Left ventricle myocardium inferior (tissue), 1 donor: ENCODE results near the gene KANSL1. TPM values are rescaled to one million over a fixed set of nuclear protein-coding genes. Genes with fewer than 3 reads are reported as not detected.

Experiments used
- DNase-seq: peaks from one replicate; pipeline ENCODE4 v3.0.0-alpha.2; 2020
- H3K27ac ChIP-seq: fragments of 200-600 bp; replicated peaks from 2 replicates; pipeline ENCODE4 v1.8.0; 2021
- H3K27me3 ChIP-seq: fragments of 200-600 bp; 2 replicates; pipeline ENCODE4 v1.8.0; 2021; ENCODE audit warnings: low read depth
- H3K36me3 ChIP-seq: fragments of 200-600 bp; 2 replicates; pipeline ENCODE4 v1.8.0; 2021
- H3K4me1 ChIP-seq: fragments of 200-600 bp; 2 replicates; pipeline ENCODE4 v1.8.0; 2021
- H3K4me3 ChIP-seq: fragments of 200-600 bp; 2 replicates; pipeline ENCODE4 v1.8.0; 2021; ENCODE audit warnings: mild to moderate bottlenecking, moderate library complexity
- H3K9me3 ChIP-seq: fragments of 200-600 bp; replicated peaks from 2 replicates; pipeline ENCODE4 v1.8.0; 2021
- intact Hi-C: fragments of 100-400 bp; cut with micrococcal nuclease; formaldehyde crosslinking; loops from one replicate; pipeline ENCODE4 v1.11.0; 2022
- total RNA-seq: library from RNA; stranded (reverse); fragmentation: NEBNext Ultra II Directional; extraction: Animal tissue kit (Norgen Biotek cat#: 25700); gene quantifications from one replicate; pipeline ENCODE4 v1.2.1, GENCODE V29; 2021
- TF ChIP-seq, protein P1 (sequence below): fragments of 200-600 bp; IDR thresholded peaks from 2 replicates; pipeline ENCODE4 v1.8.0; 2021; ENCODE audit warnings: antibody characterized with exemption, mild to moderate bottlenecking, borderline replicate concordance
- donor health status: DM: no; HTN: yes; CAD: no; lungs with severe emphysema.

The KANSL1 gene
- total RNA-seq, 1 donor from 2014 or later, result 23.7 TPM

DNA sequence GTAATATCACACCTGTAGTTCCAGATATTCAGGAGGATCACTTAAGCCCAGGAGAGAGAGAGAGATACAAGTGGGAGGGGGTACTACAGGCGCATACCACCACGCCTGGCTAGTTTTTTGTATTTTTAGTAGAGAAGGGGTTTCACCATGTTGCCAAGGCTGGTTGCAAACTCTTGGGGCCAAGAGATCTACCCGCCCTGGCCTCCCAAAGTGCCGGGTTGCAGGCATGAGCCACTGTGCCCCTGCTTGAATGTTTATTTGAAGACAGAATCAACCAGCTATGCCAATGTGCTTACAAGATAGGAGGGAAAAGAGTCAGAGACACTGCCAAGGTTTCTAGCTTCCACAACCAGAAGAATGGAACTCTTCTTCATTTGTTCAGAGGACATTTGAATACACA, 106.4 kb downstream of the KANSL1 start:
- DNase-seq, result no peak
- H3K27ac ChIP-seq, result no peak overlapping the region
- H3K4me1 ChIP-seq, result peaks cover 69% of the 10 kb centered on the region
- H3K4me3 ChIP-seq, result no peak overlapping the region
- H3K36me3 ChIP-seq, result peaks cover 5% of the 10 kb centered on the region
- TF ChIP-seq, protein P1, sequence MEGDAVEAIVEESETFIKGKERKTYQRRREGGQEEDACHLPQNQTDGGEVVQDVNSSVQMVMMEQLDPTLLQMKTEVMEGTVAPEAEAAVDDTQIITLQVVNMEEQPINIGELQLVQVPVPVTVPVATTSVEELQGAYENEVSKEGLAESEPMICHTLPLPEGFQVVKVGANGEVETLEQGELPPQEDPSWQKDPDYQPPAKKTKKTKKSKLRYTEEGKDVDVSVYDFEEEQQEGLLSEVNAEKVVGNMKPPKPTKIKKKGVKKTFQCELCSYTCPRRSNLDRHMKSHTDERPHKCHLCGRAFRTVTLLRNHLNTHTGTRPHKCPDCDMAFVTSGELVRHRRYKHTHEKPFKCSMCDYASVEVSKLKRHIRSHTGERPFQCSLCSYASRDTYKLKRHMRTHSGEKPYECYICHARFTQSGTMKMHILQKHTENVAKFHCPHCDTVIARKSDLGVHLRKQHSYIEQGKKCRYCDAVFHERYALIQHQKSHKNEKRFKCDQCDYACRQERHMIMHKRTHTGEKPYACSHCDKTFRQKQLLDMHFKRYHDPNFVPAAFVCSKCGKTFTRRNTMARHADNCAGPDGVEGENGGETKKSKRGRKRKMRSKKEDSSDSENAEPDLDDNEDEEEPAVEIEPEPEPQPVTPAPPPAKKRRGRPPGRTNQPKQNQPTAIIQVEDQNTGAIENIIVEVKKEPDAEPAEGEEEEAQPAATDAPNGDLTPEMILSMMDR, result no peak
- H3K27me3 ChIP-seq, result no peaks in the 10 kb centered on the region
- no peaks in the 10 kb centered on the region for H3K9me3 ChIP-seq
- intact Hi-C loops, result no loop called here

DNA sequence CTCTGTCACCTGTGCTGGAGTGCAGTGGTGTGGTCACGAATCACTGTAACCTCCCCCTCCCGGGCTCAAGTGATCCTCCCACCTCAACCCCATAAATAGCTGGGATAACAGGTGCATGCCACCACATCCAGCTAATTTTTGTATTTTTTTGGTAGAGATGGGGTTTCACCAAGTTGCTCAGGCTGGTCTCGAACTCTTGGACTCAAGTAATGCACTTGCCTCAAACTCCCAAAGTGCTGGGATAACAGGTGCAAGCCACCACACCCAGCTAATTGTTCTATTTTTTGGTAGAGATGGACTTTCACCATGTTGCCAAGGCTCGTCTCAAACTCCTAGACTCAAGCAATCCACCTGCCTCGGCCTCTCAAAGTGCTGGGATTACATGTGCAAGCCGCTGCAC, 107.7 kb downstream of the KANSL1 start:
- peaks cover 8% of the 10 kb centered on the region for H3K36me3 ChIP-seq
- no peak for DNase-seq
- H3K4me3 ChIP-seq, result no peak overlapping the region
- intact Hi-C loops, result no loop called here
- H3K9me3 ChIP-seq, result no peaks in the 10 kb centered on the region
- TF ChIP-seq, protein P1, result no peak
- H3K27me3 ChIP-seq, result no peaks in the 10 kb centered on the region
- peaks cover 77% of the 10 kb centered on the region for H3K4me1 ChIP-seq
- H3K27ac ChIP-seq, result no peak overlapping the region

DNA sequence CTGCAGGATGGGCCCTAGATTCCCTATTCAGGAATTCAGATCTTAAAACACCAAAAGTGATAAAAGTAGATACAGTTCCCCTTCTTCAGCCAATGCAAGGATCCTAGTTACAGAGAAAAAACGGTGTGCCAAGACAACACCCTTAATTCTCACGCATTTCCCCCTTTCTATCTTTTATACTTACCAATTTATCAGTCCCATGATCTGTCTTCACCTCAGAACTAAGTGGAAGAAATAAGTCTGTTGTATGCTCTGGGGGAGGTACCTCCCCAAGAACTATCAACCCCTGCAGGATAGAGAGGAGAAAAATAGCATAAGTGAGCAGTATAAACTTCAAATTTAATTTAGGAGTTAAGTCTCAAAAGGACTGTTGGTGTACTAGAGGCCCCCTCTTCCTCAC, 111.0 kb downstream of the KANSL1 start:
- Histone ChIP-seq H3K27ac (no peak overlapping the region), H3K27me3 (no peaks in the 10 kb centered on the region), H3K36me3 (peaks cover 8% of the 10 kb centered on the region), H3K4me1 (peaks cover 65% of the 10 kb centered on the region), H3K9me3 (no peaks in the 10 kb centered on the region), H3K4me3 (no peak overlapping the region)
- TF ChIP-seq, protein P1, result no peak
- intact Hi-C loops, result no loop called here
- DNase-seq, result no peak

DNA sequence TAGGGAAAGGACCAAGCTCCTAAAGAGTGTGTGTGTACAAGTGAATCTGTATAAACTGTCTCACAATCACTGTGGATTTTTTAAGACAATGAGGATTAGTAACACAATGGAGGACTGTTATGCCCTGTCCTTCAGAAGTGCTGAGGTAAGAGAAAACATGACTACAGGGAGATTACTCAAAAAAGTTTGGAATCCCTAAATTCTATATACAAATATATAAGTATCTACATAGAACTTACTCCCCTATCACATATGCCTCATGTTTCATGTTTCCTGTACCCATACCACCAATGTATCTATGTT, 112.3 kb downstream of the KANSL1 start:
- H3K27ac ChIP-seq, result no peak overlapping the region
- H3K9me3 ChIP-seq, result no peaks in the 10 kb centered on the region
- DNase-seq, result no peak
- TF ChIP-seq, protein P1, result no peak
- peaks cover 58% of the 10 kb centered on the region for H3K4me1 ChIP-seq
- intact Hi-C loops, result no loop called here
- no peaks in the 10 kb centered on the region for H3K27me3 ChIP-seq
- H3K4me3 ChIP-seq, result no peak overlapping the region
- peaks cover 8% of the 10 kb centered on the region for H3K36me3 ChIP-seq

DNA sequence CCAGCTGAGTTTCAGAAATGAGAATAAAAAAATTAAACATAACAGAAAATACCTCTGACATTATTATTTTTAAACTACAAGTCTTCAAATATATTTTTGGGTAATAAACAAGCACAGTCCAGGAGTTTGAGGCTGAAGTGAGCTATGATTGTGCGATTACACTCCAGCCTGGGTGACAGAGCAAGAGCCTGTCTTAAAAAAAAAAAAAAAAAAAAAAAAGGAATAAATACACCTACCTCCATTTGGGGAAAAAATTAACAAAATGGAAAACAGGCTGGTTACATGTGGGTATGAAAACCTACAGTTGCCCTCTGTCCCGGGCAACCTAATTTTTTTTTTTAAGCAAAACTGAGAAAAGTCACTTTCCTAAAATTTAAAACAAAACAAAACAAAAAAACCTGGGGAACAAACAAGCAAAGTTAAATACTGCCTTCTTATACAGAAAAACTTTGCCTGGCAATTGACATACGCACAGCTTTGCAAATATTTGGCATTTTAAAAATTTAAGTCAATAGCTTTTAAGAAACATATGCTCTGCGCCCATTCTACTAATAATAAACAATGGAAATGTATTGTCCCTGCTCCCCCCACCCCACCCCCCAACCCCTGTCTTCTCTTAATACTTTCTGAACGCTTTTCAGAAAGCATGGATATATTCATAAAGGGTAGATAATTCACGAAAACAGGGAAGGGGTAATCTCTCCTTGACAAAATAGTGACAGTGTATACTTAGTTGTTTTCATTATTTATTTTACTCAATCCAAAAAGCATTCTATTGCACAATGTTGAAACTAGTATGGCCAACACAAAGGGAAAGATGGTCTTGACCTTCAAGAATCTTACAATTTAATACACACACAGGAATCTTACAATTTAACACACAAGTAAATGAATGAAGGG, 112.9 kb downstream of the KANSL1 start:
- H3K36me3 ChIP-seq, result peaks cover 8% of the 10 kb centered on the region
- H3K4me3 ChIP-seq, result no peak overlapping the region
- intact Hi-C loops, result no loop called here
- TF ChIP-seq, protein P1, result no peak
- peaks cover 60% of the 10 kb centered on the region for H3K4me1 ChIP-seq
- H3K27ac ChIP-seq, result no peak overlapping the region
- no peaks in the 10 kb centered on the region for H3K27me3 ChIP-seq
- H3K9me3 ChIP-seq, result no peaks in the 10 kb centered on the region
- no peak for DNase-seq
